Tibial artery (tissue), 4 donors: ENCODE data around the gene USP17L28.
"Not testable (repeated sequence)": the region's sequence is repeated elsewhere in the genome, so short reads cannot be mapped to it uniquely, and the experiment has no call there.

Source experiments
- DNase-seq, 2 donors: peaks; one replicate each; pipeline ENCODE4 v3.0.0-alpha.2; 2019
- H3K27ac ChIP-seq, 2 donors: fragments of 200-600 bp; sonication (generic) in 1 of 2; 1 replicate in 1 of 2; 2 replicates in 1 of 2; pipeline ENCODE4 v1.5.1; 2018 to 2019; ENCODE audit warnings: mild to moderate bottlenecking in 1 of 2
- H3K27me3 ChIP-seq, 2 donors: fragments of 200-600 bp; sonication (generic) in 1 of 2; one replicate each; pipeline versions ENCODE4 v1.5.1 to v1.6.0; 2016 to 2019
- H3K36me3 ChIP-seq, 3 donors: fragments of 200-600 bp; sonication (generic) in 2 of 3; one replicate each; pipeline ENCODE4 v1.5.1; 2016 to 2019; ENCODE audit warnings: mild to moderate bottlenecking in 2 of 3
- H3K4me1 ChIP-seq, 4 donors: fragments of 200-600 bp; sonication (generic) in 2 of 4; 1 replicate in 3 of 4; 2 replicates in 1 of 4; pipeline ENCODE4 v1.5.1; 2016 to 2019
- H3K4me3 ChIP-seq, 2 donors: fragments of 200-600 bp; sonication (generic) in 1 of 2; 1 replicate in 1 of 2; 2 replicates in 1 of 2; pipeline ENCODE4 v1.5.1; 2018 to 2019; ENCODE audit warnings: mild to moderate bottlenecking in 2 of 2
- H3K9me3 ChIP-seq, 3 donors: fragments of 200-600 bp; sonication (generic) in 1 of 3; one replicate each; pipeline ENCODE4 v1.5.1; 2016 to 2019
- CTCF ChIP-seq, 2 experiments: fragments of 200-600 bp in 1 of 2; fragments of 450-650 bp in 1 of 2; IDR thresholded peaks; one replicate each; pipeline ENCODE4 v1.5.1; 2017 to 2019; ENCODE audit warnings: antibody characterized with exemption in 2 of 2, mild to moderate bottlenecking in 1 of 2, moderate library complexity in 1 of 2
- intact Hi-C: fragments of 100-400 bp; cut with DNase I; formaldehyde crosslinking; loops from one replicate; pipeline ENCODE4 v1.15.0; 2023; ENCODE audit warnings: low total_unique reads

USP17L28 gene

GRCh38 chr4:9381012-9381534 is 32.4 kb downstream of the USP17L28 start:
- H3K36me3 ChIP-seq, H3K27ac ChIP-seq, H3K4me1 ChIP-seq, H3K27me3 ChIP-seq, H3K9me3 ChIP-seq, intact Hi-C loops: not testable (repeated sequence)
- peak in 1 of 2 donors; percentile 65 for DNase-seq
- H3K4me3 ChIP-seq, result peak overlapping the region; percentile 40 to 47
- TF ChIP-seq CTCF (IDR thresholded peaks at IDR 0.05), result peak; percentile 16 to 42

DNA sequence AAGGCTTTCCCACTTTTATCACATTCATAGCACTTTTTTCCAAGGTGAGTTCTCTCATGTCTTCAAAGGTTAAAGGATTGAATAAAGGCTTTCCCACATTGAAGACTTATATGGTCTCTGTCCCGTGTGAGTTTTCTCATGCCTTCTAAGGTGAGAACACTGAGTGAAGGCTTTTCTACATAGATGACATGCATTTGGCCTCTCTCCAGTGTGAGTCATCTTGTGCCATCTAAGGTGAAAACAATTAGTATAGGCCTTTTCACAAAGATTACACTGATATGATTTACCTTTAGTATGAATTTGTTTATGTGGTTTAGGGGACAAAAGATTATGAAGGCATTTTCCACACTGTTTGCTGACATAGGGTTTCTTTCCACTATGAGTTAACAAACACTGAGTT is 35.4 kb downstream of the USP17L28 start:
- Histone ChIP-seq H3K27ac (no peak overlapping the region), H3K27me3 (no peaks in the 10 kb centered on the region), H3K36me3 (no peaks in the 10 kb centered on the region), H3K4me3 (no peak overlapping the region), H3K4me1 (no peaks in the 10 kb centered on the region), H3K9me3 (no peaks in the 10 kb centered on the region)
- intact Hi-C loops, result no loop called here
- no peak for DNase-seq
- no peak for TF ChIP-seq CTCF (IDR thresholded peaks at IDR 0.05)

GRCh38 chr4:9389001-9389400 is 40.3 kb downstream of the USP17L28 start:
- H3K4me3 ChIP-seq, intact Hi-C loops, H3K27ac ChIP-seq, H3K9me3 ChIP-seq, DNase-seq, H3K36me3 ChIP-seq, H3K4me1 ChIP-seq, H3K27me3 ChIP-seq: not testable (repeated sequence)
